GM19455 (cell line): ENCODE data around the gene TRIM2.
"Not testable (repeated sequence)": the region's sequence is repeated elsewhere in the genome, so short reads cannot be mapped to it uniquely, and the experiment has no call there.

Source experiments
- ATAC-seq: cut with Tn5 transposase; IDR thresholded peaks from one replicate; pipeline ENCODE4 v1.9.1; 2021; ENCODE audit not compliant: unreplicated experiment

TRIM2 gene

GRCh38 chr4:153189016-153189801, 15.0 kb upstream of the TRIM2 start:
- ATAC-seq, result no peak

GRCh38 chr4:153191795-153192363, 12.4 kb upstream of the TRIM2 start:
- ATAC-seq, result no peak

DNA sequence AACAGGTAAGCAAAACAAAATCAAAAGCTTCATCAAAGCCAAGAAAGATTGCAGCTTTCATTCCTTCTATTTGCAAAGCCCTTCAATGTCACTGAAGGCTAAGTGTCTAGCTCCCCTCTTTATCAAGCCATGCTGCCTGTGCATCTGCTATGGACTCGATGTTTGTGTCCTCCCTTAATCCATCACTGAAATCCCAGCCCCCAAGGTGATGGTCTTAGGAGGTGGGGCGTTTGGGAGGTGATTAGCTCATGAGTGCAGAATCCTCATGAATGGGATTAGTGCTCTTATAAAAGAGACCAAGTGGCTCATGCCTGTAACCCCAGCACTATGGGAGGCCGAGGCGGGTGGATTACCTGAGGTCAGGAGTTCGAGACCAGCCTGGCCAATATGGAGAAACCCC, 6.9 kb upstream of the TRIM2 start:
- no peak for ATAC-seq

DNA sequence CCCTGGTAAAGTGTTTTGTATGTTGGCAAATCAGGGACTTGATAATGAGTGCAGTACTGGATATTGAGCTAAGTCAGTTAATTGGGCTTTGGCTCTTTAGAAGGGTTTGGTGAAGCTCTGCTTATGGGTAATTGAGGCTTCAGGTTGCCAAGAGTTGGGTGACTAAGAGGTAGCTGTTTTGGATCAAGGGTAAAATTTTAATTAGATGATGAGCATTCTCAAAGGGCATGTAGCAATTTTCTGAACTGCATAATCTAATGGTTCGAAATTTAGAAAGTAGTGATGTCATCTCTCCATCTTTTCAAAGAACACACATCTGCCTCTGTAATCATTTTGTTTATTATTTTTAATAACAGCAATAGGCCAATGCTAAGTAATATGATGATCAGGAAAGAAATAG, 5.5 kb upstream of the TRIM2 start:
- ATAC-seq, result no peak

GRCh38 chr4:153203746-153204145, 497 bp upstream of the TRIM2 start:
- not testable (repeated sequence) for ATAC-seq

DNA sequence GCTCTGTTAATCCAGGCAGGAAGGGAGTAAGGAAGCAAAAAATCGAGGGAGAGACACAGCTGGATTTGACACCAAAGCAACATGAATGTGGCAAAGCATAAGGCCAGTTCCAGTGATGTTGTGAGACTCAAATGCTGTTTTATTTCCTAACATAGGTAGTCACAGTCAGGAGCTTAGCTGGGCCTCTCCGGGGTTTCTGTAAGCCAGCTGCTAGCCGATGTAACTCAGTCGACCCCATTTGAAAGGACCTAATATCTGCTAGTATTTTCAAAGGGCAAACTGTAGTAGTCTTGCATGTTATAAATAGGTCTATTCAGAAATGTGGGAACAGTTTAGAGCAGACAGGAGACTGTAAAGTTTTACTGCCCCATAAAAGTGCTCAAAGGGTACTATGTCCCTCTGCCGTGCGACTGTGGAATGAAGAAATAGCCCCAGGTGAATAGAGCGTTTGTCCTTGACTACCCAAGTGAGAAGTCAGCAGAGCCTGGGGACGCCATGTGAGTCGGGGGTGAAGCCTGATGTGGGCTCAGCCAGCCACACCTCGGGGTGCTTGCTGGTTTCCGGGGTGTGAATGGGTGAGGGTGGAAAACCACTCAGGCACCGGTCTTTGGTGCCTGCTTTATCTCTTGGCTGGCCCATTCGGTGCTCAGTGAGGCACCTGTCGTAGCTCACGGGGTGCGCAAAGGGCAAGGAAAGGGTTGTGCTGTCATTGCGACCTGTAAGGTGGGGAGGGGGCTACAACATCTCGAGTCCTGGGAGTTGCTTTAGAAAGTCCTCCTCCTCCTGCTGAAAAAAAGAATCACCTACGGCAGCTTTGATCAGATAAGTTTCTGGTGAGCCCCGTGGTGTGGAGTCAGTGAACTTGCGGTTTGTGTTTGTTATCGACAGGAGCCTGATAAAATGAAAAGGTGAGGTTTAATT, 745 bp downstream of the TRIM2 start:
- no peak for ATAC-seq

- no peak for ATAC-seq
Observed at GRCh38 chr4:153205757-153206156, 1.5 kb downstream of the TRIM2 start.

GRCh38 chr4:153206534-153206933, 2.3 kb downstream of the TRIM2 start:
- ATAC-seq, result no peak

- no peak for ATAC-seq
Observed at GRCh38 chr4:153207027-153207426, 2.8 kb downstream of the TRIM2 start.

DNA sequence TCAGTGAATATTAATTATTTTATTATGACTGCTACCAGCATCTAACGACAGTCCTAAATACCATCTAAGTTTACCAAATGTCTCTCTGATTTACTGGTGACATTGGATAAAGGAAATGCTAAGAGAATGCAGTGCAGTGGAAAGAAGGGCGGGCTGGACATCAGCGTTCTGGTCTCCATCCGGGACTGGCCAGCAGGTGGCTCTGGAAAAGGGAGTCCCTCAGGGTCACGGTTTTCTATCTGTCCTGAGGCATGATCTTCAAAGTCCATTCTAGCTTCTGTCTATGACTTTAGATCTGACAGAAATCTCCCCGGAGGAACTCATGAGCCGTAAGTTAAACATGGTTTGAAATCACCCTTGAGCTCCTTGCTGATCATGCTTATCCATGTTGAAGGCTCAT, 3.3 kb downstream of the TRIM2 start:
- ATAC-seq, result no peak

DNA sequence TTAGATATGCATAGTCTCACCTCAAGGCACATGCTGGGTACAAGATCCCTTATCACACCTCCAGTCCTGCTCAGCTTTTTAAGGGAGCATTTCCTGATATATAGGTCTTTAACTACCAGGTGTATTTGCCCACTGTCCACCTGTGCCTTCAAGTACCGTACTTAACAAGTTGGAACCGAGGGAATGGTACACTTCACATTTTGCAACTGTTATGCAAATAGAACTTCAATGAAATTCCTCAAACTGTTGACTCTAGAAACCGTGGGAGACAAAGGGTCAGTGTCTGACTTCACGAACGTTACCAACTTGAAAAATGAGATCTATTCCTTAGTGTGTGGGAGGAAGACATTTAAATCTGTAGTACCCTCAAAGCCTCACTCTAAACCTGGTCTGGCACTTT, 5.2 kb downstream of the TRIM2 start:
- no peak for ATAC-seq

DNA sequence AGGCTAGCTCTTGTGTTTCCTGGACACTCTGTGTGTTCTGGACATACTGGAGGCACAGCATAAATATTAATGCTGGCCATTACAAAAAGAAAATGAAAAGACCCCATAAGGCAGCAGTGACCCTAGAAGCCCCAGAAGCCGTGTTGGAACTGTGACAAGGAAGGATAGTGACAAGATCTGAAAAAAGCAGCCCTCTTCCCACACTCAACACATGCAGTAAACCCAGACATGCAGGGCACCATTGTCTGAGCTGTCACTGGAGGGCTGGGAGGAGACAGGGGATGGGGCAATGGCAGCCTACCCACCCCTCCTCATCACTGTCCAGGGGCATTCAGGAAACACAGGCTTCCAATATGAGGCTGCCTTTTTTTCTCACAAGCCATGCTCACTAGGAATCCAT, 6.5 kb downstream of the TRIM2 start:
- ATAC-seq, result no peak

- ATAC-seq, result no peak
Observed at GRCh38 chr4:153211986-153212728, 7.9 kb downstream of the TRIM2 start.

DNA sequence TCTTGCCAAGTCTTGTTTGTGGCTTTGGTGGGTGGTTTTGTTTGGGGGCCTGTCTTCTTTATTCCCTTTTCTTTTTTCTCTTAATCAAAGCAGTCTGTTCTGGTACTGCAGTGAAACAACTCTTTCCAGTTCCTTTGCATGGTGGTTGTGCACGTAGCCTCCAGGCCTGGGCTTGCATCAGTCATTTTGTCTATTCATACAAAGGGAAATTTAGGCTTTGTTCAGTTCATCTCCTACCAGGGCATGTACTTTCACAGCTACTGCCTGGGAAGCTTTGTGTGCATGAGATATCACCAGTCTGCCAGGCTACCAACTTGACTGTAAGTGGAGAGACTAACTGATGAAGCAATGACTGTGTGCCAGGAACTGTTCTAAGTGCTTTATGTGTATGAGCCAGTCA, 8.5 kb downstream of the TRIM2 start:
- ATAC-seq, result no peak

DNA sequence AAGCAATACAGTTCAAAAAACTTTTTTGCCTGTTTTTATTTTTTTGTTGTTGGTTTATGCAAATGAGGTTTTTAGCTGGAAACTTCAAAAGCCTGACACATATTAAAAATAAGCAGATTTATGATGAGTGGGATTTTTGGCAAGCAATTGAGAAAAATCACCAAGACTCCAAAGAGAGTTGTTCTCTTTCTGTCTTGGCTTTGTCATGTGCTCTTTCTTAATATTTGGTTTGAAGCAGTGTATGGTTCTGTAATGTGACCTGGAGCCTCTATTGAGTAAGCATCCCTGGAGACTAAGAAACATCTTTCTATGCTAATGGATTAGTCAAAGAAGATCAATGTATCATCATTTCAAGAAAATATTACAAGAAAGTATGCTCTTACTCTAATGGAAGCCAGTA, 11.7 kb downstream of the TRIM2 start:
- no peak for ATAC-seq

DNA sequence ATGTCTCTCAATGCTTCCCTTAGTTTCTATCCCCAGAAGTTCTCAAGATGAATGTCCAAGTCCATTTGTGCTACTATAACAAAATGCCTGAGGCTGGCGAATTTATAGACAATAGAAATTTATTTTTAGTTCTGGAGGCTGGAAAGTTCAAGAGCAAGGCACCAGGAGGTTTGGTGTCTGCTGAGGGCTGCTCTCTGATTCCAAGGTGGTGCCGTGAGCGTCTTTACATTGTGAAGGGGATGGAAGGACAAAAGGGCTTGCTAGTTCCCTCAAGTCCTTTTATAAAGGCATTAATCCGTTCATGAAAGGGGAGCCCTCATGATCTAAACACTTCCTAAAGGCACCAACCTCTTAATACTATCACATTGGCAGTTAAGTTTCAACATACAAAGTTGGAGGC, 12.3 kb downstream of the TRIM2 start:
- ATAC-seq, result no peak

- no peak for ATAC-seq
Observed at GRCh38 chr4:153217440-153217839, 13.2 kb downstream of the TRIM2 start.

DNA sequence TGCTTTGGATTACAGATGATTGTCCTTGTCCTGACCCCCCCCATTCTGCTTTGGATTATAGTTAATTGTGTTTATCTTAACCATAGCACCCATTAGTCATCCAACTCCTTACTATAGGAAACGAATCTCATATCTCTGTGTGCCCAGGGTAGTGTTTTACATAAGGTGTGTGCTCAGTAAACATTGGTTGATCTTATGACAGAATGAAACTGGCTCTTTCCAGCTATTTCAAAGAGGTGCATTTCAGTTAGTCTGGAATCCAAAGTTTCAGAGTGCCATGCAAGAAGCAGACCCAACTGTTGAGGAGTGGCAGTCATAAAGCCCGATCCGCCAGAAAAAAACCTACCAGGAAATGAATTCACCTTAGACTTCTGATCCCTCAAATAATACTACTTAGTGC, 14.7 kb downstream of the TRIM2 start:
- no peak for ATAC-seq

GRCh38 chr4:153220682-153221395, 16.6 kb downstream of the TRIM2 start:
- ATAC-seq, result no peak
